Naive thymus-derived CD8-positive, alpha-beta T cell (primary cell): ENCODE data around the gene SFMBT2. TPM values are rescaled to one million over a fixed set of nuclear protein-coding genes. Genes with fewer than 3 reads are reported as not detected.
A peak's percentile ranks its signal among the peaks of the same experiment; 100 is the strongest.

ENCODE experiments used
- ATAC-seq, 2 donors: fragments of 150-1000 bp; cut with Tn5 transposase in 1 of 2; sonication (Bioruptor Pico), chemical (Tn5 transposase) in 1 of 2; 1 replicate in 1 of 2; 2 replicates in 1 of 2; pipeline ENCODE4 v1.10.0; 2021; ENCODE audit warnings: mild to moderate bottlenecking in 2 of 2, moderate library complexity in 2 of 2
- POLR2A ChIA-PET: fragments of 350-600 bp; sonication (Branson Sonifier 250); formaldehyde crosslinking; loops from one replicate; lab custom pipeline; 2021; ENCODE audit warnings: antibody characterized with exemption; lab: Charles Lee
- DNase-seq, 10 donors: peaks; one replicate each; pipeline versions ENCODE4 v3.0.0 to v3.0.0-alpha.2; 2020 to 2022
- H3K27ac Mint-ChIP-seq, 10 donors: one replicate each; pipeline ENCODE4 v1.8.0; 2020 to 2022; ENCODE audit warnings: mild to moderate bottlenecking in 10 of 10, mixed read lengths in 10 of 10, moderate library complexity in 4 of 10, inconsistent platforms in 1 of 10
- H3K27me3 Mint-ChIP-seq, 5 donors: one replicate each; pipeline ENCODE4 v1.8.0; 2021 to 2022; ENCODE audit warnings: mixed read lengths in 5 of 5
- H3K36me3 Mint-ChIP-seq, 3 donors: one replicate each; pipeline ENCODE4 v1.8.0; 2020 to 2022; ENCODE audit warnings: mixed read lengths in 3 of 3, mild to moderate bottlenecking in 2 of 3, inconsistent platforms in 1 of 3
- H3K4me1 Mint-ChIP-seq, 4 donors: one replicate each; pipeline ENCODE4 v1.8.0; 2021 to 2022; ENCODE audit warnings: mixed read lengths in 4 of 4
- H3K4me3 Mint-ChIP-seq, 10 donors: one replicate each; pipeline ENCODE4 v1.8.0; 2020 to 2022; ENCODE audit warnings: mild to moderate bottlenecking in 10 of 10, mixed read lengths in 10 of 10, moderate library complexity in 6 of 10, inconsistent platforms in 1 of 10
- H3K9me3 Mint-ChIP-seq, 9 donors: one replicate each; pipeline ENCODE4 v1.8.0; 2020 to 2022; ENCODE audit warnings: mixed read lengths in 9 of 9, mild to moderate bottlenecking in 3 of 9, inconsistent platforms in 1 of 9, moderate library complexity in 1 of 9
- polyA plus RNA-seq, 3 donors: library from polyadenylated mRNA; unstranded; fragments of 300-500 nt; fragmentation: Illumina TruSeq; gene quantifications; one replicate each; pipeline ENCODE4 v1.2.3, GENCODE V29; 2021
- total RNA-seq, 8 experiments: library from RNA in 2 of 8; stranded (reverse) in 2 of 8; gene quantifications; one replicate each; pipeline ENCODE4 v1.2.3 and lab custom pipeline; 2021 to 2026

SFMBT2 gene
- total and polyA plus RNA-seq, 5 experiments from 2014 or later = 2.2 to 31.8 (median 6.7) TPM

DNA sequence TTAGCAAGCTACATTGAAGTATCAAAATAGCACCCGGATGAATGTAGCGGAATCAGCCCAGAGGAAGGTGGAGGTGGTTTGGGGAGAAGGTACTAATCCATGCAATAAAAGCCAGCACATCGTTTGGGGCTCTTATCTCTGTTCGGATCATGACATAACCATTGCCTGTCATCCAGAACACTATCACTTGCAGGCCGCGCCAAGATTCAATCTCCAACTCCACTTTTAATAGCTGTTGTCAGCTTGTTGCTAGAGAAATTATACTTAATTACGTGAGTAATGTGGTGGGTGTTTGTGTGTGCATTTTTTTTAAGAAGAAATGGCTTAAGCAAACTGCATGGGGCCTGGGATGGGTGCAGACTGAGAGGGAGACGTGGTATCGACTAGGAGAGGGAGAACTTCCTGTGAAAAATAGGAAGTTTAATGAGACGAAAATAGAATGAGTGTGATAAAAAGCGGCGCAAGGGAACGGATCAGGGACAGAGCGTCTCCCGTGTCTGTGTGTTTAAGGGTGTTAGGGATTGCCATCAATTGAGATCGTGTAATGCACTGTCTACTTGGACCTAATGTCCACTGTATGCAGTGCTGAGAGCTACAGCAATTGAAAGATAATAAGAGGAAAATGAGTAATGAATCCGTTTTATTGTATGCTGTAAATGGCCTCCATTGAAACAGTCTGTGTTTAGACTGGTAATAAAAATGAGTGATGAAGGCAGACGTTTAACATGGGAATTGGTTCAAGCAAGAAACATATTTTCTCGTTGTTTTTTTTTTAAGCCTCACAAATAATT lies 27.6 kb upstream of the SFMBT2 start:
- Mint-ChIP-seq H3K4me3 (no peak overlapping the region), H3K36me3 (no peaks in the 10 kb centered on the region), H3K27ac (peak overlapping the region in 1 of 10 donors; percentile 15), H3K9me3 (no peaks in the 10 kb centered on the region), H3K4me1 (peaks cover 9 to 17% (median 14%) of the 10 kb centered on the region in 4 donors), H3K27me3 (peaks cover 0 to 2% (median 0%) of the 10 kb centered on the region in 5 donors)
- DNase-seq = no peak
- ATAC-seq = no peak
- POLR2A ChIA-PET = no interaction called here

GRCh38 chr10:7436490-7437100 lies 25.8 kb upstream of the SFMBT2 start:
- Mint-ChIP-seq H3K4me1 (peaks cover 6 to 17% (median 11%) of the 10 kb centered on the region in 4 donors), H3K27ac (peak overlapping the region in 1 of 10 donors; percentile 40), H3K4me3 (no peak overlapping the region), H3K27me3 (peaks cover 0 to 2% (median 0%) of the 10 kb centered on the region in 5 donors), H3K36me3 (no peaks in the 10 kb centered on the region), H3K9me3 (no peaks in the 10 kb centered on the region)
- ATAC-seq (no peak), DNase-seq (no peak)
- POLR2A ChIA-PET = no interaction called here

DNA sequence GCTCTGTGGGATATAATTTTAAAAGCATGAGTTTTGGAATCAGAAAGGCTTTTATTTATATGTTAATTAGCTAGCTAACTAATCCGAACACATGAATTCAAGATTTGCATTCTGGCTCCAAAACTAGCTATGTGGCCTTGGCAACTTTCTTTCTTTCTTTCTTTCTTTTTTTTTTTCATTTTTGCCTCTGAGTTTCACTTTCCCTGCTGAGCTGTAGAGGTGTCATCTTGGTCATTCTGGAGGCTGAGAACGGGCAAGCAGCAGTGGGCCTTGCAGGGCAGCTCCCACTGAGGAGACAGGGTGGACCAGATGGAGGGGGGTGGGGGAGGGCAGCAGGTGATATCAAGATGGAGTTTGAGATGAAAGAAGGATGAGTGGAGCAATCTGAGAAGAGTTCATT lies 24.8 kb upstream of the SFMBT2 start:
- ATAC-seq (no peak), DNase-seq (no peak)
- peaks cover 6 to 17% (median 11%) of the 10 kb centered on the region in 4 donors for H3K4me1 Mint-ChIP-seq
- POLR2A ChIA-PET = no interaction called here
- no peaks in the 10 kb centered on the region for H3K9me3 Mint-ChIP-seq
- H3K27me3 Mint-ChIP-seq = peaks cover 0 to 2% (median 0%) of the 10 kb centered on the region in 5 donors
- peak overlapping the region in 3 of 10 donors; percentile 15 to 20 (median 17) for H3K27ac Mint-ChIP-seq
- no peaks in the 10 kb centered on the region for H3K36me3 Mint-ChIP-seq
- no peak overlapping the region for H3K4me3 Mint-ChIP-seq

DNA sequence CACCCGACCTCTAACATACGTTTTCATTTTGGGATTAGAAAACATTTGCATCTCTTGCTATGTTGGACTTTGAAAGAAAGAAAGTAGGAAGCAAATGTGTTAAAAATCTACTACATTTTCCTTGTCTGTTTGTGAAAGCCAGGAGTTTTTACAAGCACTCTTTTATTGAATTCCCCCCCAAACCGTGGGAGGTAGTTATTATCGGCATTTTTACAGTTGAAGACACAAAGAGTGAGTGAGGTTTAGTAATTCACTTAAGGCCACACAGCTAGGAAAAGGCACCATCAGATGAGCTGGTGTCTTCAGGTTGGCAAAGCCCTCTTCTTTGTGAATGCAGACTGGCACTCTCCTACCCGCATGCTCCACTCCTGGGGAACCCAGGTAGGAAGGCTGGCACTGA lies 23.5 kb upstream of the SFMBT2 start:
- POLR2A ChIA-PET = no interaction called here
- Mint-ChIP-seq H3K27me3 (peaks cover 0 to 2% (median 0%) of the 10 kb centered on the region in 5 donors), H3K9me3 (no peaks in the 10 kb centered on the region), H3K27ac (no peak overlapping the region), H3K36me3 (no peaks in the 10 kb centered on the region), H3K4me1 (peaks cover 6 to 17% (median 11%) of the 10 kb centered on the region in 4 donors), H3K4me3 (no peak overlapping the region)
- DNase-seq (no peak), ATAC-seq (no peak)

- Mint-ChIP-seq H3K9me3 (no peaks in the 10 kb centered on the region), H3K27me3 (peaks cover 0 to 2% (median 0%) of the 10 kb centered on the region in 5 donors), H3K4me3 (no peak overlapping the region), H3K36me3 (no peaks in the 10 kb centered on the region), H3K27ac (peak overlapping the region in 1 of 10 donors; percentile 11), H3K4me1 (peaks cover 6 to 17% (median 11%) of the 10 kb centered on the region in 4 donors)
- ATAC-seq (no peak), DNase-seq (no peak)
- POLR2A ChIA-PET = no interaction called here
These were observed 23.0 kb upstream of the SFMBT2 start for GRCh38 chr10:7433861-7434260.

GRCh38 chr10:7432884-7433726 lies 22.3 kb upstream of the SFMBT2 start:
- Mint-ChIP-seq H3K9me3 (no peaks in the 10 kb centered on the region), H3K36me3 (no peaks in the 10 kb centered on the region), H3K4me1 (peaks cover 4 to 13% (median 10%) of the 10 kb centered on the region in 4 donors), H3K27me3 (no peaks in the 10 kb centered on the region), H3K27ac (peak overlapping the region in 1 of 10 donors; percentile 11), H3K4me3 (no peak overlapping the region)
- POLR2A ChIA-PET = no interaction called here
- ATAC-seq = no peak
- no peak for DNase-seq

- DNase-seq = no peak
These were observed 18.0 kb upstream of the SFMBT2 start for GRCh38 chr10:7428673-7429350.

GRCh38 chr10:7426349-7426748 lies 15.5 kb upstream of the SFMBT2 start:
- no peaks in the 10 kb centered on the region for H3K27me3 Mint-ChIP-seq
- H3K4me3 Mint-ChIP-seq = no peak overlapping the region
- ATAC-seq (no peak), DNase-seq (no peak)
- no peak overlapping the region for H3K27ac Mint-ChIP-seq
- H3K4me1 Mint-ChIP-seq = peaks cover 8 to 25% (median 16%) of the 10 kb centered on the region in 4 donors
- H3K9me3 Mint-ChIP-seq = no peaks in the 10 kb centered on the region
- no peaks in the 10 kb centered on the region for H3K36me3 Mint-ChIP-seq
- POLR2A ChIA-PET = no interaction called here

More at GRCh38 chr10:7428673-7429350, 18.0 kb upstream of the SFMBT2 start:
- peak overlapping the region in 1 of 10 donors; percentile 20 for H3K27ac Mint-ChIP-seq
- H3K9me3 Mint-ChIP-seq = no peaks in the 10 kb centered on the region
- H3K36me3 Mint-ChIP-seq = no peaks in the 10 kb centered on the region
- POLR2A ChIA-PET = interaction anchor here (0.7 kb wide), 1 partner anchor 403 kb away, joined by 3 read pairs; no protein-coding TSS in a partner anchor
- H3K4me3 Mint-ChIP-seq = no peak overlapping the region
- H3K4me1 Mint-ChIP-seq = peaks cover 8 to 25% (median 16%) of the 10 kb centered on the region in 4 donors
- H3K27me3 Mint-ChIP-seq = no peaks in the 10 kb centered on the region
- ATAC-seq = no peak

DNA sequence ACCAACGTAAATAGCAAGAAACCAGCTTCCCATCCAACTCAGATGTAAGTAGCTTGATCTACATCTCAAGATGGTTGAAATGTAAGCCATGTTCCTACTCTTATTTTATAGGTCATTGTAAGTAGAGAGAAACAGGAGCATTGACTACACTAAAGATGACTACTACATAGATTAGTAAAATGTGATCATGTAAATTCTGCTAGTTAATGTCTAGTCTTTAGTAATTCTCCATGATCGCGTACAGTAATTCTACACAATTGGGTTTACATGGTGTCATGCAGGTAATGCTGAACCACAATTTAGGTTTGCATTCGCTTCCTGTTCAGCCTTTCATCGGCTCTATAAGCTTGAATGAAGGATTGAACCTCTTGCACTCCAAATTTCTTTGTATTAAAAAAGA lies 14.9 kb upstream of the SFMBT2 start:
- Mint-ChIP-seq H3K4me3 (no peak overlapping the region), H3K27me3 (no peaks in the 10 kb centered on the region), H3K27ac (peak overlapping the region in 2 of 10 donors; percentile 18 to 33), H3K36me3 (no peaks in the 10 kb centered on the region), H3K4me1 (peaks cover 8 to 25% (median 16%) of the 10 kb centered on the region in 4 donors), H3K9me3 (no peaks in the 10 kb centered on the region)
- DNase-seq = no peak
- no peak for ATAC-seq
- POLR2A ChIA-PET = interaction anchor here (0.6 to 0.8 kb wide), 2 partner anchors 58 to 61 kb away, joined by 3 read pairs; no protein-coding TSS in a partner anchor

DNA sequence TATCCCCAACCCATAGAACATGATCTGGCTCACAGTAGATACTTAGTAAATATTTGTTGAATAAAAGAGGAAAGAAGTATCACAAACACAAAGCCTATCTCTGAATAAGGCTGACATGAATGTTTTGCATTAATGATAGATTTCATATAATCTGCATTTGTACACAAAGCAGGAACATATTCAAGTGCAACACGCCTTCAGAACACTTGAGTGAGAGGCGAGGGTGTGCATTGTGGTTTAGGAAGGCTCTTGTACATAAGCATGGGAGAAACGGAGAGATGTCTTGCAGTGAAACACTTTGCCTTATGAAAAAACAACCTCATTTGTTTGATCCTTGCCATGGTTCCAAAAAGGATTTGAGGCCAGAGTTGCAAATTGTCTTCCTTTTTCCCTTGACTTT lies 14.1 kb upstream of the SFMBT2 start:
- POLR2A ChIA-PET = no interaction called here

DNA sequence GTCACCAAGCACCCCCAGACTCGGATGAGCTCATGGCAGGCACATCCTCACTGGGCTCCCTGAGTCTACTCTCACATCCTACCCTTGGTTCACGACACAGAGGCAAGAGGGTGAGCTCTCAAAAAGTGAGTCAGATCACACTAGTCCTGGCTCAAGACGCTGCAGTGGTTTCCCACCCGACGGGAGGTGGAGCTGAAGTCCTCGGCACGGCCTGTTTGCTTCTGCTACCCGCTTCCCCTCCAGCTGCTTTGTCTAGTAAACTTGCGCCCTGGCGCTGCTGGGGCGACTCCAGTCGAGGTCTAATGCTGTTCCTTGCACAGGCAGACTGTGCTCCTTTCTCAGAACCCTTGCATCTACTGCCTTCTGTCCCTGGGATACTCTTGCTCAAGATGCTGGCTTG lies 13.5 kb upstream of the SFMBT2 start:
- peak overlapping the region in 2 of 10 donors; percentile 11 to 38 for H3K27ac Mint-ChIP-seq
- POLR2A ChIA-PET = no interaction called here

More for the DNA sequence above, 14.1 kb upstream of the SFMBT2 start:
- H3K27me3 Mint-ChIP-seq = no peaks in the 10 kb centered on the region
- ATAC-seq = no peak
- no peak for DNase-seq
- H3K4me1 Mint-ChIP-seq = peaks cover 8 to 25% (median 16%) of the 10 kb centered on the region in 4 donors
- no peaks in the 10 kb centered on the region for H3K36me3 Mint-ChIP-seq
- peak overlapping the region in 1 of 10 donors; percentile 18 for H3K27ac Mint-ChIP-seq
- H3K4me3 Mint-ChIP-seq = no peak overlapping the region
- H3K9me3 Mint-ChIP-seq = no peaks in the 10 kb centered on the region

DNA sequence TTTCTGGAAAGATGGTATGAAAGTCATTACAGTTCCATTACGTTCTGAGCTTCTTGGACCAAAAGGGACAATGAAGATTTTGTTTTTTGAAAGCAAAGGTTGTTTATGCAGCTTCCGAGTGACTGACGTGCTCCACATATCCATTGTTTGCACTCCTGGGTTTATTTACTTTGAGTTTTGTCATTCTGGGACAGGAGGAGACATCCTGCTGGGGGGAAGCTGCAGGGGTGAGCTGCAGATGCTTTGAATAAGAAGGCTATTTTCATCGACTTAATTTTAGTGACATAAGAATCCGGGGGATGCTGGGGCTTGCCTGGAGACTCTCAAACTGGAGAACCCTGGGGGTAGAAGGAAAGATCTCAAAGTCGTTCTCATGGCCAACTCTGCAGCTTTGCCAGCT lies 12.7 kb upstream of the SFMBT2 start:
- ATAC-seq (no peak), DNase-seq (no peak)
- POLR2A ChIA-PET = no interaction called here
- Mint-ChIP-seq H3K4me3 (no peak overlapping the region), H3K36me3 (no peaks in the 10 kb centered on the region), H3K27me3 (no peaks in the 10 kb centered on the region), H3K27ac (no peak overlapping the region), H3K4me1 (peaks cover 8 to 25% (median 16%) of the 10 kb centered on the region in 4 donors), H3K9me3 (no peaks in the 10 kb centered on the region)

More for the DNA sequence above, 13.5 kb upstream of the SFMBT2 start:
- H3K9me3 Mint-ChIP-seq = no peaks in the 10 kb centered on the region
- H3K36me3 Mint-ChIP-seq = no peaks in the 10 kb centered on the region
- H3K4me1 Mint-ChIP-seq = peaks cover 8 to 25% (median 16%) of the 10 kb centered on the region in 4 donors
- no peaks in the 10 kb centered on the region for H3K27me3 Mint-ChIP-seq
- no peak overlapping the region for H3K4me3 Mint-ChIP-seq
- DNase-seq (peak in 3 of 10 donors; percentile 3 to 27 (median 14)), ATAC-seq (peak; percentile 29 to 60)
